CD4-positive, alpha-beta T cell treated with Interleukin-12 subunit alpha and Interleukin-12 subunit beta, for 1 hour (primary cell): ENCODE data around the gene ADAM12.
"Not testable (repeated sequence)": the region's sequence is repeated elsewhere in the genome, so short reads cannot be mapped to it uniquely, and the experiment has no call there.

Source experiments
- DNase-seq: peaks from one replicate; pipeline ENCODE4 v3.0.0-alpha.2; 2020

The ADAM12 gene

GRCh38 chr10:126208726-126209302 is 179.5 kb downstream of the ADAM12 start:
- no peak for DNase-seq

GRCh38 chr10:126207851-126208250 is 180.4 kb downstream of the ADAM12 start:
- no peak for DNase-seq

- DNase-seq, result no peak
Measured at GRCh38 chr10:126207313-126207771, 180.9 kb downstream of the ADAM12 start.

- no peak for DNase-seq
Measured at GRCh38 chr10:126205486-126206205, 182.6 kb downstream of the ADAM12 start.

GRCh38 chr10:126204320-126204719 is 184.0 kb downstream of the ADAM12 start:
- DNase-seq, result no peak

GRCh38 chr10:126203746-126204145 is 184.5 kb downstream of the ADAM12 start:
- no peak for DNase-seq

- no peak for DNase-seq
Measured at GRCh38 chr10:126201603-126202002, 186.7 kb downstream of the ADAM12 start.

GRCh38 chr10:126199221-126199998 is 188.9 kb downstream of the ADAM12 start:
- no peak for DNase-seq

- no peak for DNase-seq
Measured at GRCh38 chr10:126198681-126199080, 189.6 kb downstream of the ADAM12 start.

GRCh38 chr10:126197036-126197543 is 191.2 kb downstream of the ADAM12 start:
- DNase-seq, result no peak

- no peak for DNase-seq
Measured at GRCh38 chr10:126196281-126196680, 192.0 kb downstream of the ADAM12 start.

GRCh38 chr10:126191192-126191591 is 197.1 kb downstream of the ADAM12 start:
- no peak for DNase-seq

GRCh38 chr10:126188679-126189200 is 199.5 kb downstream of the ADAM12 start:
- DNase-seq, result no peak

GRCh38 chr10:126187399-126187798 is 200.9 kb downstream of the ADAM12 start:
- DNase-seq, result no peak

GRCh38 chr10:126186766-126187165 is 201.5 kb downstream of the ADAM12 start:
- DNase-seq, result no peak

- no peak for DNase-seq
Measured at GRCh38 chr10:126185676-126186447, 202.4 kb downstream of the ADAM12 start.

GRCh38 chr10:126181626-126182025 is 206.7 kb downstream of the ADAM12 start:
- no peak for DNase-seq

GRCh38 chr10:126179637-126180036 is 208.6 kb downstream of the ADAM12 start:
- no peak for DNase-seq

- DNase-seq, result no peak
Measured at GRCh38 chr10:126177417-126178030, 210.8 kb downstream of the ADAM12 start.

- DNase-seq, result no peak
Measured at GRCh38 chr10:126175641-126176262, 212.5 kb downstream of the ADAM12 start.

GRCh38 chr10:126172755-126173154 is 215.5 kb downstream of the ADAM12 start:
- DNase-seq, result not testable (repeated sequence)

- DNase-seq, result no peak
Measured at GRCh38 chr10:126171555-126171954, 216.7 kb downstream of the ADAM12 start.
